Measurements from ENCODE around the gene CREG1.

Gene CREG1

DNA sequence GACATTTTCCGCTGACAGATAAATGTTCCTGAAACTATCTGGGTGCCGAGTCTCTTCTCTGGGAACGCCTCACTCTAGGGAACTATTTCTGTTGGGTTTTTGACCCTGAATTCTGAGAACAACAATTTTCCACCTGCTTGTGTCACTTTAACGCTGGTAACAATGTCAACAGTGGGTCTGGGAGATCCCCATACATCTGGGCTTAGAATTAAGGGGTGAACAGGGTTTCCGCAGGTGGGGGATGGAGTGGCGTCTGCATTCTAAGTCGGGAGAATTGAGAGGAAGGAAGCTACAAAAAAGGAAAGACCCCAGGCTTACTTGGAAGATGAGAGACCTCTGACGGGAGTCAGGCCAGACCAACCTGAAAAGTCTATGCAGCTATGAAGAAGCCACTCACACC, 44.0 kb downstream of the CREG1 start:
- FAIRE-seq, result no peak
- no peak for DNase-seq (ENCODE audit: insufficient read length, low spot score)

DNA sequence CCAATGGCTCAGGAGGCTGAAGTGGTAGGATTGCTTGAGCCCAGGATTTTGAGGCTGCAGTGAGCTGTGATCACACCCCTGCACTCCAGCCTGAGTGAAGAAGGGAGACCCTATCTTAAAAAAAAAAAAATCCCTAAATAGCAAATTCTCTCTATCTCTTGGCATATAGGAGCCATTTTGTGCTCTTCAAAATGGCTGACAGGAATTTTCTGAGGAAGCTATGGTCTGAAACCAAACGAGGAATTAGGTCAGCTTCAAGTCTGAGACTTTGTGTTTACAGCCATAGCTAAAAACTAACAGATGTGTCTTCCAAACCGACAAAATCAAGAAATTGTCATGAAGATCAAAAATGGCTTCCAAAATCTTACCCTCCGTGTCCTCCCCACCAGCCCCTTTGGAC, 45.8 kb downstream of the CREG1 start:
- FAIRE-seq (no peak), DNase-seq (ENCODE audit: insufficient read length, low spot score) (no peak)

DNA sequence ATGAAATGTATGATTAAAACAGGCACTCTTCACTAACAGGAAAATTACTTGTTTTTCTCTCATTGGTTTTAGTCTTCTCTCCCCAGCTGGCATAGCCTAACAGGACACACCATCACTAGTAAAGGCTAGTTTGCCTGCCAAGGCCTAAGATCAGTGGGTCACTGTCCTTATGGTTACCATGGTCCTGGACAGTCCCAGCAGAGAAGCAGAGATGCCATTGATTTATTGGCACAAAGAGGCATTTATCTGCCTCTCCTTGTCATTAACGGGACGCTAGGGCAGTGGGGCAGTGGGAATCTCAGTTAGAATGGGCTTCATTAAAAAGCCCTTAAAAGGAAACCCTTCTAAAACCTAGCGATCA, 49.1 kb downstream of the CREG1 start:
- DNase-seq (ENCODE audit: insufficient read length, low spot score), result no peak
- no peak for FAIRE-seq

DNA sequence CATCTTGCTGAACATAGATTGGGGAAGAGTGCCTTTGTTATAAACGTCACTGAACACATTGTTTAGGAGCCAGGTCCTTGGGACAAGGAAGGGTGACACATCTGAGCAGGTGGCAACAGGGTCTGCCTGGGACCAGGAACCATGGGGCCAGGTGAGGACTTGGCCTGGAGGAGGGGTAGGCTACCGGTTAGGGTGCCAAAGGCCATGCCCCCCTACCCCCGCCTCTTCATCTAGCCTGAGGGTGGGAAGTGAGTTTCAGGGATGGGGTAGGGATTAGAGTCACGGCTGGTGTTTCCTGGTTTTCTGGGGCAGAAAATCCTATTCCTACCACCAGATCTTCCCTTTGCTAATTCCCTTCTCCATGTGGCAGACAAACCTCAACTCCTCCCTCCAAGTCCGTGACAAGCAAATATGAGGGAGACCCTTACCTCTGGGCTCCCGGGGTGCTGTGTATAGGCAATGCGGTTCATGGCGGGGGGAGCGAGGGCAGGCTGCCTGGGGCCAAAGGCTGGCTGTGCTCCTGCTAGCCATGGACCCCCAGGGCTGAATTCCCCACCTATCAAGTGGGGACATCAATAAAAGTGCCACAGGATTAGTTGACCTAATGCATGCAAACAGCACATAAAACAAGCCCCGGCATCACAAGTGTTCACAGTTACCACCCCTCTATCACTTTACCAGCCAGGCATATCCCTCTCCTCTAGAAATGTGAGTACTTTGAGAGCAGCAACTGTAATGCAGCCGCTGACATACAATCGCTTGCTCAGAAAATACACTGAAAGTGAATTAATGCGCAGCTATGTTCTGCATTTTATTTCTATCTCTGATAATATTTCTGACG, 49.7 kb downstream of the CREG1 start:
- DNase-seq (ENCODE audit: insufficient read length, low spot score), result no peak

DNA sequence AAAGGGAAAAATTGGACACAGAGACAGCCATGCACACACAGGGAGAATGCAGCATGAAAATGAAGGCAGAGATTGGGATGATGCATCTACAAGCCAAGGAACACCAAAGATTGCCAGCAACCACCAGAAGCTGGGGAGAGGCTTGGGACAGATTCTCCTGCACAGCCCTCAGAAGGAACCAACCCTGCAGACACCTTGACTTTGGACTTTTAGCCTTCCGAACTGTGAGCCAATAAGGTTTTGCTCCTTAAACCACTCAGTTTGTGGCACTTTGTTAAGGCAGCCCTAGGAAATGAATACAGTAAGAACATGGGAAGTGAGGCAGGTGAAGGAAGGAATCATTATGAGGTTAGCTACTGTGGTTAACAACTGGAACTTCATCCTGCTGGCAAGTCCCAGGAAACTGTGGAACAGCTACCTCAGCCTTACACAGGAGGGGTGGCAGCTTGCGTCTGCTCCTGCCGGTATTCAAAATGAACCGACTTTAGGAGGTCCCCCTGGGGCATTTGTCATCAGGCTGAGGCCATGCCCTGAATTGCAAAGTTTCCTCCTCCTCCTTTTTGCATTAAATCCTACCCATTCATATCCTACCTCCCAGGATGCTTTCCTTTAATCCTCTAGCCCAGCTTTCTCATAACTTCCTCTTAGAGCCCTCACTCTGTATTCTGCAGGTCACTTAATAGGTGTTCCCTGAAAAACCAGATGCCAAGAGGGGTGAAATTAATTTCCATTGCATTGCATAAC, 50.7 kb downstream of the CREG1 start:
- FAIRE-seq (no peak), DNase-seq (ENCODE audit: insufficient read length, low spot score) (no peak)

More for the DNA sequence above, 49.7 kb downstream of the CREG1 start:
- FAIRE-seq, result no peak

DNA sequence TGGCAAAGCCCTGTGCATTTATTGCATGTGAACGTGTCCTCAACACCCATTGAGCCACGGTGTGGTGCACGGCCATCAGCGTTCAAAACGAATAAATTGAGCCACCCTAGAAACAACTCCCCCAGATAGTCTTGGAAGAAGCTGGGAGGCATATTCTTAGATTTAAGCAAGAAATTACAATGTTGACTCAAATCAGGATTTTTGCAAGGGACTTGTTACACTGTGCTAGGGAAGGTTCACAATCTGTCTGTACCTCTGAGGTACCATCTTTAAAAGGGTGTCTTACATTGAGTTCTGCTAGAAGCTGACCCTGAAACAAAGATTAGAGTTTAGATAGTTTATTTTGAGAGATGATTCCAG, 51.4 kb downstream of the CREG1 start:
- DNase-seq (ENCODE audit: insufficient read length, low spot score) (no peak), FAIRE-seq (no peak)

DNA sequence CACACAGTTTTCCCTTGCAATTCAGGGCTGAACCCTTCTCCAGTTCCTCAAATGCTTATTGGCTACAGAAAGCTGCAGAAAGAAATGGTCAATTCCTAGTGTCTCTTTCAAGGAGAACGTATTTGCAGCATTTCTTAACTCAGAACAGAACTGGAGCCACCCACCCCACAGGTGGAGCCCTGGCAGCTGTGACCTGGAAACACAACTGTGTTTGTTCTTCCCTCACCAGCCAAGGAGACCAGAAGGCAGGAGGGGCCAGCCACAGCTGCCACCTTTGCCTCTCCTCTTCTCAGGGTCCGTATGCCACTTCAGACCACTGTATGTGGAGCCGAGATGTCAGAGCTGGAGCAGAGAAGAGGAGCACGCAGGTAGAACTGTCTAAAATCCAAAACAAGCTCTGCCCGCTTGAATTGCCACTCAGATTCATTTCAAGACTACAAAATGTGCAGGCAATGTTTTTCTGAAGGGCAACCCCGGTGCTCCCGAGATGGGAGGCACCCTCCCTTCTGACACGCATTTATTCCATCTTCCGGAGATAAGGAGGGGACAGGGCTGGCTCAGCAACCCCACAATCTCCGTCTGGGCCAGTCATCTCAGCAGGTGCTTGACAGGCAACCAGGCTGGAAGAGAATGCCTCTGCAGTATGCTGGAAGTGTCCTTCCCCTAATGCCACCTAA, 51.9 kb downstream of the CREG1 start:
- FAIRE-seq (no peak), DNase-seq (ENCODE audit: insufficient read length, low spot score) (no peak)

DNA sequence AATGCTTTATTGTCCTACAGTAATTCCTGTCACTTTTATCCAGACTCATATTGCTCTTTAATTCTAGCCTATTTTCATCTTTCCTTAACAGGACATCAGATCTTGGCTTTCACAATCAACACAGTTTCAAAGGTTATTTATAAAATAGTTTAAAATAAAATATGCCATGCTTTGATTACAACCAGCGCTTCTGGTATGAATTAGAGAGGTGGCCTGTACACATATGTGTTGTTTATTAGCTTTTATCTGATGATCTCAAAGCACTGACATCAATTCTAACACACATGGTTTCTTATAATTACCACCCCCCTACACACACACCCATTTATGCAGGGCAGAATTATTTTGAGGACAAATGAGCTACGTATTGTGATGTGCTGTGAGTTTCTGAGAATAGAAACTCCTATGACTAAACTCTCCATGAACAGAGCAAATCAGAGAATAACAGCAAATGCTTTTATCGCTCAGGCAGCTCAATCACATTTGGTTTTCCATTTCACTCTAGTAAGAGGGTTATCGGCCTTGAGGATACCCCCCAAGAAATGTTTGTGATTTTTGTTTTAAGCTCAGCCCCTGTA, 53.2 kb downstream of the CREG1 start:
- DNase-seq (ENCODE audit: insufficient read length, low spot score) (no peak), FAIRE-seq (peak; percentile 85)

DNA sequence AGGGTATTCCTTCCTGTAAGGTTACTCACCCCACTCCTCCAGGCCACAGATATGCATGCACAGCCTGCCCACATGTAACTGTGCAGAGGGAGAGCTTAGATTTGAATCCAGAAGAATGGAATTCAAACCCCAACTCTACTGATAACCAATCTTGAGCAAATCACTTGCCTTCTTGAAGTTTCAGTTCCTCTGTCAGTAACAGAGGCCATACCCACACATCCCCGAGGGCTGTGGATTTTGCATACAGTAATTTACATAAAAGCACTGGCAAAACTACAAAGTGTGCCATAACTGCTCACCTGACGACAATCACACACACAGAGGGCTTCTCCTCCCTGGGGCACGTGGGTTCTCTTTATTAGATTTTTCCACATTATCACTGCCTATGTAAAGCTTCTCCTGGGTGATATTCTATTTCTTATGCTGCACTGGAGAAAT, 53.9 kb downstream of the CREG1 start:
- peak; percentile 64 for DNase-seq (ENCODE audit: insufficient read length, low spot score)
- peak; percentile 99 for FAIRE-seq

DNA sequence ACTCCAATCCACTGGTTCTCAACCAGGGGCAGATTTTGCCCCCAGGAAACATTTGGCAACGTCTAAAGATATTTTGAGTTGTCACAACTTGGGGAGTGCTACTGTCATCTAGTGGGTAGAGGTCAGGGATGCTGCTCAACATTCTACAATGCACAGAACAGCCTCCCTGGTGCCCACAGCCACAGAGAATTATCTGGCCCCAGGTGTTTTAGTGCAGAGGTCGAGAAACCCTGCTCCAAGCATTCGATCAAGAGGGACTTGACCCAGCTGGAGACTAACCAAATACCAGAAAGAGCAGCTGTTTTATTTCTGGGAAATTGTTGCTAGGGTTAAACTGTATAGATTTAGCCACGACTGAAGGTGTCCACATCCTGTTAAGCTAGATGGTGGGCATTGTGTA, 54.5 kb downstream of the CREG1 start:
- no peak for FAIRE-seq
- no peak for DNase-seq (ENCODE audit: insufficient read length, low spot score)

DNA sequence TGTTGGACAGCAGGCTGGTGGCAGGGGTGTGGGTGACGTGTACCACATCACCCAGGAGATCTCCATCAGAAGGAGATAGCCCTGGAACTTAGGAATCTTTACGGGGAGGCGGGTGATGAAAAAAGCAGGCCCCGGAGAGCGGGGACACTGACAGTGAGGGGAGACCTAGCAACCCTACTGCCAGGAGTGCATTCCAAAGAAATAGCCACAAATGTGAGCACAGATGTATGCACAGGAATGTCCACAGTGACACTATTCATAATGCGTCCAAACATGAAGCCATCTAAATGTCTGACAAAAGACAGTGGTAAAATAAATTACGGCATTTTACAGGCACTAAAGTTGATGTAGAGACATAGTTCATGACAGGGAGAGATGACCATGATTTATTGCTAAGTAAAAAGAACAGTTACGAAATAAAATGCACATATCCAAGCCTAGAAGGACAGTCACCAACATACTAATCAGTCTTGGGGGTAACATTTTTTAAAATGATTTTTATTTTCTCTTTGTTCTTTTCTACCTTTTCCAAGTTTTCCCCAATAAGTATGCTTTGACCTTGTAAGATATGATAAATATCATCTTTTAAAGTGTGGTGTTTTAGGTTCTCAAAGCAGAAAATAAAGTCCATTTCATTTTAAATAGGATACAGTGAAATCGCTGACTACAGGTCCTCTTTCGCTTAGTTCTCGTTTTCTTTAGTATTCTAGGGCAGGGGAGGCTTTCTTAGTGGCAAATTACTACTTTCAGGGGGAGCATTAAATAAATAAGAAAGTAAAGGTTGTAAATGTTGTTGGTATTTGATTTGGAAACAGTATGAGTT, 56.6 kb downstream of the CREG1 start:
- DNase-seq (ENCODE audit: insufficient read length, low spot score), result no peak
- FAIRE-seq, result peak; percentile 51

DNA sequence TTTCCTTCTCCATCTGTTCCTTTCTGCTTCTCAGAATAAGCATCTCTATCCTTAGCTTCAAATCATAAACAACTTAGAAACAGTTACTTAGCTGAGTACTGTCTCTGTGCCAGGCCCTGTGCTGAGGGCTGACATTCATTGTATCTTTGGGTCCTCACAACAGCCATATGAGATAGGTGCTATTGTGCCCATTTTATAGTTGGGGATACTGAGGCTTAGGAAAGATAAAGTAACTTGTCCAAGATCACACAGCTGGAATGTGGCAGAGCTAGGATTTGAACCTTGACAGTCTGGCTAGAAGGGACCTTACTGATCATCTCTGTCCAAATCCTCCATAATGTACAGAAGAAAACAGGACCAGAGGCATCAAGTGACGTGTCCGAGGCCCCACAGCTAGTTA, 60.2 kb downstream of the CREG1 start:
- no peak for FAIRE-seq
- no peak for DNase-seq (ENCODE audit: insufficient read length, low spot score)

DNA sequence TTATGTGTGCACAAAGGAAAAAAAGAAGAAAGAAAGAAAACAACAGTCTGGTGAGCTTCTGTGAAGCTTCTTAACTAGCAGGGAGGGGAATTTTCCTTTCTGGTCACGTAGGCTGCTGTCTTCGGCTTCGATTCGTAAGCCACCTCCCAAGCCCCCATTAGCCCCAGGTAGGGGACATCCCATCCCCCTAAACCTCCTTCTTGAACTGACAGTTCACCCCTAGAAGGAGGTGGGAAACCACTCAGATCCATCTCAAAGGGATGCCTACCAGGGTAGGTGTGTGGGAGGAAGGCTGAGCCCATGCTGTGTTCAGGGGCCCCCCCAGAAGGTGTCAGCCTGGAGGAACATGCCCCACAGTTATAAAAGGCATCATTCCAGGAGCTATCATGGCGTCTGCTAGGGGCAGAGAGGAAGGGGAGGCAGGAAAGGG, 61.1 kb downstream of the CREG1 start:
- no peak for FAIRE-seq

DNA sequence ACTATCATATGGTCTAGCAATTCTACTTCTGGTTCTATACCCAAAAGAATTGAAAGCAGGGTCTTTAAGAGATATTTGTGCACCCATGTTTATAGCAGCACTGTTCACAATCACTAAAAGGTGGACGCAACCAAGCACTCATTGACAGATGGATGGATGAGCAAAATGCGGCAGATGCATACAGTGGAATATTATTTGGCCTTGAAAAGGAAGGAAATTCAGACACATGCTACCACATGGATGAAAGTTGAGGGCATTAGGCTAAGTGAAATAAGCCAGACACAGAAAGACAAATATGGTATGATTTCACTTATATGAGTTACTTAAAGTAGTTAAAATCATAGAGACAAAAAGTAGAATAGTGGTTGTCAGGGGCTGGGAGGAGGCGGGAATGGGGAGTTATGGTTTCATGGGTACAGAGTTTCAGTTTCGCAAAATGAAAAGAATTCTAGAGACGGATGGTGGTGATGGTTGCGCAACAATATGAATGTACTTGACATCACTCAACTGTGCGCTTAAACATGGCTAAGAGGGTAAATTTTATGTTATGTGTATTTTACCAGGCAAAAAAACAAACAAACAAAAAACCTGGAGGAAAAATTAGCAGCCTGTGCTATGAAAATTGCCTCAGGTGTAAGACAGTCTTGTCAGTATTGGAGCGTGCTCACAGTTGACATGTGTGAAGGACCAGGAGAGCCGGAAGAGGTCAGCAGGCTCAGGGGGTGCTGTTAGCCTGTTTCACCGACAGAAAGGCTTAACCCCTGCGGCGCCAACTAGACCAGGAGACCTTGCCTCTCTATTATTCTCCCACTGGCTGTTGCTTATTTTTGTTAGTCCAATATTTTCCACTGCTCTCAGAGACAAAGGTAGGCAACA, 61.7 kb downstream of the CREG1 start:
- no peak for DNase-seq (ENCODE audit: insufficient read length, low spot score)
- no peak for FAIRE-seq

More for the DNA sequence above, 61.1 kb downstream of the CREG1 start:
- DNase-seq (ENCODE audit: insufficient read length, low spot score), result no peak
